Measurements from ENCODE around the gene NOC2L.

The NOC2L gene

DNA sequence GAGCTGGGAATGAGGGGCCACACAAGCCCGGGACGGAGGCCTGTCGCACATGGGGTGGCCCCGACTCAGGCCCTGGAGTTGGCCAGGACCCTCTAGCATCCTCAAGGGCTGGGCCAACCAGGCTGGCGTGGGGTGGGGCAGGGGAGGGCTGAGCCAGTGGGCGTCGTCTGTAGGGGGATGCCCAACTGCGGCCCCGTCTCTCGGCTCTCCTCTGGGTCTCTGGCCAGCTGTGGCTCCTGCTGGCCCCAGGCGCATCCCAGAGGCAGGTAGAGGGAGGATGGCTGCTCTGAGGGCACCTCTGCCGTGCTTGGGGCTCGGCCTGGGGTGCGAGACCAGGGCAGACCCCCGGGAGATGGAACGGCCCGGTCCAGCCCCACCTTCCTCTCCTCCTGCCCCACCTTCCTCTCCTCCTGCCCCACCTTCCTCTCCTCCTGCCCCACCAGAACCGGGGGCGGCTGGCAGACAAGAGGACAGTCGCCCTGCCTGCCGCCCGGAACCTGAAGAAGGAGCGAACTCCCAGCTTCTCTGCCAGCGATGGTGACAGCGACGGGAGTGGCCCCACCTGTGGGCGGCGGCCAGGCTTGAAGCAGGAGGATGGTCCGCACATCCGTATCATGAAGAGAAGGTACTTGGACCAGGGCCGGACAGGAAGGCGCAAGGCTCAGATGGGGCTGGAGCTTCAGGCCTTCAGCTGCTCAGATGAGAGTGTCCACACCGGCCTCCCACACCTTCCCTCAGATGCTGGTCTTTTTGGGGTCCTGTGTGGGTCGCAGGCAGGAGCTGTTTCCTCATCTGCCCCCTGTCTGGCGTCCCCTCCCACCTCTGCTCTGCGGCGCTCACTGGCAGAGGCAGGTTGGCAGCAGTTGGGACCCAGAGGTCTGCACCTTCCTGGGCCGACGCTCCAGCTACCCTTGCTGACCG, 29.1 kb downstream of the NOC2L start:
- no peak for DNase-seq
- Mint-ChIP-seq H3K4me3 (no peak overlapping the region), H3K36me3 (ENCODE audit: low read depth) (no peaks in the 10 kb centered on the region), H3K9me3 (no peaks in the 10 kb centered on the region), H3K27me3 (peaks cover 36% of the 10 kb centered on the region), H3K4me1 (peaks cover 4% of the 10 kb centered on the region), H3K27ac (no peak overlapping the region)
- no peak for ATAC-seq

DNA sequence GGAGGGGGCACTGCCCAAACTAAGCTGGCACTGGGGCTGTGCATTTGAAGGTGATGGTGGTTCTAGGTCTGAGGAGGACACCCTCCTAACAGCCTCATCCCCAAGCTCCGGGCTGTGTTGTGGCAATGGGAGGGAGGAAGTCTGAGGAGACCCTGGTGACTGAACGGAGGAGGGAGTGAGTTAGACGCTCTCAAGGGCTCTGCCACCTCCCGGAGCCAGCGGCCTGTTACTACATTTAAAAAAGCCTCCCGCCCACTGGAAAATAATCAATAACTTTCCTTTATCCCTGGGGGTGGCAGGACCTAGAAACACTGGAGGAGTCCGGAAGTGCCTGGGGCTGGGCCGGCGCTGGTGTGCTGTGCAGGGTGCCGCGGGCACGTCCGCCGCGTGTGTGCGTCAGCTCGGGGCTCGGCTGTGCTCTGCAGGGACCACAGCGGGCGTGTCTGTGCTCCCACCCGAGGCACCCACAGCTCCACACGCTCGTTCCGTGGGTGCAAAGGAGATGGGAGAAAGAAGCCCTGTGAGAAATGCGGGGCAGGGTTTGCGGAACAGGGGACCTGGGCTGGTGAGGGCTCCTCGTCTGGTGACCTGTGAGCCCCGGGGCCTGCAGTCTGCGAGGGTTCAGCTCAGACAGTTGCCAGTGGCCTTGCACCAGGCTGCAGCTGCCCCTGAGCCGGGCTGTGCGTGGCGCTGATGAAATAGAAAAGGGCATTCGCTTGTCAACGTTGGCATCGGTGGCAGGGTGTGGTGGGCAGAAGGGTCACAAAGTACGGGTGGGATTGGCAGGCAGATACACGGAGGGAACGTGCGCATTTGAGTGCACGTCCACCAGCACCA, 30.0 kb downstream of the NOC2L start:
- H3K4me3 Mint-ChIP-seq = no peak overlapping the region
- no peak overlapping the region for H3K27ac Mint-ChIP-seq
- peaks cover 35% of the 10 kb centered on the region for H3K27me3 Mint-ChIP-seq
- no peaks in the 10 kb centered on the region for H3K36me3 Mint-ChIP-seq (ENCODE audit: low read depth)
- no peaks in the 10 kb centered on the region for H3K9me3 Mint-ChIP-seq
- DNase-seq (no peak), ATAC-seq (no peak)
- H3K4me1 Mint-ChIP-seq = peaks cover 2% of the 10 kb centered on the region

DNA sequence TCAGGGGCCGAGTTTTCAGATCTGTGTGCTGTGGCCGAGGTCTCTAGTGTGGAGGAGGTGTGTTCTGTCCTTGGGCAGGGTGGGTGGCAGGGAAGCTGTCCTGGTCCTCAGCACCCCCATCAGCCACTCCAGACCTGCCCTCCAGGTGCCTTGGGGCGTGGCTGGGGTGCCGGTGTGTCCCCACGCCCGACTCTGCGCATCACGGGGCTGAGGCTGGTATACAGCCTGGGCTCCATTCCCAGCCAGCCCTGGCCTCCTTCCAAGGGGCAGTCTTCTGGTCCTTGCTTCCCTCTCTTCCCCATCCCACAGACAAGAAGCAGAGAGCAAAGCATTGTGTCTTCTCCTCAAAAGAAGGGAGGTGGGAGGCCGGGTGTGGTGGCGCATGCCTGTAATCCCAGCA, 31.3 kb downstream of the NOC2L start:
- Mint-ChIP-seq H3K9me3 (no peaks in the 10 kb centered on the region), H3K4me1 (peaks cover 8% of the 10 kb centered on the region), H3K4me3 (no peak overlapping the region), H3K27me3 (peaks cover 42% of the 10 kb centered on the region), H3K36me3 (ENCODE audit: low read depth) (no peaks in the 10 kb centered on the region), H3K27ac (no peak overlapping the region)
- ATAC-seq = no peak
- no peak for DNase-seq

DNA sequence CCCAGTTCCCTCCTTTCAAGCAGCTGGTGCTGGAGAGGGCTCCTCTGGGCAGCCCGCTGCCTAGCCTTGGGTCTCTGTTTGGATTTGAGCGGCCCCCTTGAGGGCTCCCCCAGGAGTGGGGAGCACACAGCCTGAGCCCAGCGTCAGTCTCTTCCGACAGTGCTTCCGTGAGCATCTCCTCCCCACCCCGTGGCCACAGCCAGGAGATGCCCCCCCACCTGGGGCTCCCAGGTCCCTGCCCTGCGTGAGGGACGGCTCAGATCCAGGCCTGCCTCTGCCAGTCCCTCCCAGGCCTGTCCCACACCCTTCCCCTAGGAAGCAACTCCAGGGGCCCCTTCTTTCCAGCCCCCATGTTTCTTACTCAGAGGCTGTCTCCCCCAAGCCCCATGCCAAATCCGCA, 31.8 kb downstream of the NOC2L start:
- Mint-ChIP-seq H3K36me3 (ENCODE audit: low read depth) (no peaks in the 10 kb centered on the region), H3K27me3 (peaks cover 47% of the 10 kb centered on the region)

DNA sequence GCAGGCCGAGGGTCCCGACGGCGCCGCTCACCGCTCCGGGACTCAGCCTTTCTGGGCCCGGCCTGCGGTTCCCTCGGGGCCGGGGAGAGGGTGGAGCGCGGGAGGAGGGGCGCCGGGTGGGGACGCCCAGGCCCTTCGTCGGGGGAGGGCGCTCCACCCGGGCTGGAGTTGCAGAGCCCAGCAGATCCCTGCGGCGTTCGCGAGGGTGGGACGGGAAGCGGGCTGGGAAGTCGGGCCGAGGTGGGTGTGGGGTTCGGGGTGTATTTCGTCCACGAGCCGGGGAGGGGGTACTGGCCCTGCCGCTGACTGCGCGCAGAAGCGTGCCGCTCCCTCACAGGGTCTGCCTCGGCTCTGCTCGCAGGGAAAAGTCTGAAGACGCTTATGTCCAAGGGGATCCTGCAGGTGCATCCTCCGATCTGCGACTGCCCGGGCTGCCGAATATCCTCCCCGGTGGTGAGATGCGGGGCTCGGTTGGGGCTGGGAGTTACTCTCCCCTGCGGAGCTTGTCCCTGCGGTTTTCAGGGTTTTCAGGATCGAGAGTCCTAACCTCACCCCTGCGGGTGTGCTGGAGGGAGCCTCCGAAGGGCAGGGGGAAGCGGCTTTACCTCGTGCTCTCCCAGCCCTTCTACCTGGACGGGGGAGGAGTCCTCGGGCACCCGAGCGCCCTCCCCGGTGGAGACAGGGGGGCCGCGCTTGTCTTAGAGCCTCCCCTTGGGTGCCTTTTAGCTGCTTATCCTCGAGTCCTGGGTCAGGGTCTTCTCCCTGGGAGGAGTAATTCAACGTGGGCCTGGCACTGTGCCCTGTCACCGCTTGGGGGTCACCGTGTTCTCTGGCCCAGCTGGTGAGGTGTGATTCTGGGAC, 33.3 kb downstream of the NOC2L start:
- Mint-ChIP-seq H3K9me3 (no peaks in the 10 kb centered on the region), H3K27me3 (peaks cover 52% of the 10 kb centered on the region), H3K4me3 (peak overlapping the region; percentile 26), H3K4me1 (peaks cover 14% of the 10 kb centered on the region), H3K36me3 (ENCODE audit: low read depth) (no peaks in the 10 kb centered on the region), H3K27ac (no peak overlapping the region)
- no peak for DNase-seq
- no peak for ATAC-seq

More for the DNA sequence above, 31.8 kb downstream of the NOC2L start:
- Mint-ChIP-seq H3K4me3 (no peak overlapping the region), H3K4me1 (peaks cover 8% of the 10 kb centered on the region), H3K9me3 (no peaks in the 10 kb centered on the region), H3K27ac (no peak overlapping the region)
- DNase-seq = no peak
- ATAC-seq = no peak

DNA sequence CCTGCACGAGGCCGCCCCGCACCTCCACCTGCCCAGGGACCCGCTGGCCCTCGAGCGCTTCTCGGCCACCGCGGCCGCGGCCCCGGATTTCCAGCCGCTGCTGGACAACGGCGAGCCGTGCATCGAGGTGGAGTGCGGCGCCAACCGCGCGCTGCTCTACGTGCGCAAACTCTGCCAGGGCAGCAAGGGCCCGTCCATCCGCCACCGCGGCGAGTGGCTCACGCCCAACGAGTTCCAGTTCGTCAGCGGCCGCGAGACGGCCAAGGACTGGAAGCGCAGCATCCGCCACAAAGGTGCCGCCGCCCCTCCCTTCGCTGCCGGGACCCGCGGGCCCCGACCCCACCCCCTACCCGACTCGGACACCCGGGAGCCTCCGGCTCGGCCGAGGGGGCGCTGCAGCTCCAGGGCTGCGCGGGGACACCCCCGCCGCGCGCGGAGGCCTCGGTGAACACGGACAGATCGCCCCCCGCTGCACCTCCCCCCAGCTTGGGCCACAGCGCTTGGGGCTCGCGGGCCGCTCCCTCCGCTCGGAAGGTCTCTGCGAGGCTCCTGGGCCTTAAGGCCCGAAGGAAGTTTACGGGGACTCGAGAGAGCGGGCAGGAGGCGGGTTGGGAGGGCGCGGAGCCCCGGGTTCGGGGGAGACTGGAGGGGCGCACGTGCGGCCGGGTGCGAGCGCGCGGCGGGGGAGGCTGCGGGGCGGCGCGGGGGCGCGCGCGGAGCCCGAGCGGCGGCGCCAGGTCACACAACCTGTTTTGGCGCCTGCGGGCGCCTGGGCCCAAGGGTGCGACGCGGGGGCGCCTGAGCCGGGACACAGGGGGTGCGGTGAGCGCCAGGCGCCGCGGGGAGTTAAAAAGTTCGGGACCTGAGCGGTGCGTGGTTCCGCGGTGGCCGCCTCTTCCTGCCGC, 34.1 kb downstream of the NOC2L start:
- Mint-ChIP-seq H3K4me1 (peaks cover 17% of the 10 kb centered on the region), H3K27me3 (peaks cover 61% of the 10 kb centered on the region), H3K36me3 (ENCODE audit: low read depth) (no peaks in the 10 kb centered on the region), H3K27ac (no peak overlapping the region), H3K4me3 (no peak overlapping the region), H3K9me3 (no peaks in the 10 kb centered on the region)
- DNase-seq = no peak
- ATAC-seq = no peak

DNA sequence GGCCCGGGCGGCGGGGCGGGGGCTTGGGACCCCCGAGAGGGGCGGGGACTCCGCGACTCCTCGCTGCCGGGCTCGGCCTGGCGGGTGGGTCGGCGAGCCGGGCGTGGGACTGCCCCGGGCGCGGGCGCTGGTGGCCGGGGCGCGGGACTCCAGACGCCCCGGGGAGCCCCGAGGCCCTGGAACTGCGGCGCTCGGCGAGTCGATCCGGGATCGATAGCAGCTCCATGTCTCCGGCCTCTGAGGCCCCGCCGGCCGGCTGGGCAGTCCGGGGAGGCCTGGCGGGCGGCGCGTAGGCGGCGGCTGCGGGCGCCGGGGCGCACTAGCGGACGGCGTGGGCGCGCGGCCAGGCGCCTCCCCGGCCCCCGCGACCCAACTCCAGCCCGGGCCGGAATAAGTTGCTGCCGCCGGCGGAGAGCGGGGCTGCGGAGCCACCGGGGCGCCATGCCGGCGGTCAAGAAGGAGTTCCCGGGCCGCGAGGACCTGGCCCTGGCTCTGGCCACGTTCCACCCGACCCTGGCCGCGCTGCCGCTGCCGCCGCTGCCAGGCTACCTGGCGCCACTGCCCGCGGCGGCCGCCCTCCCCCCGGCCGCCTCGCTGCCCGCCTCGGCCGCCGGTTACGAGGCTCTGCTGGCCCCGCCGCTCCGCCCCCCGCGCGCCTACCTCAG, 34.9 kb downstream of the NOC2L start:
- Mint-ChIP-seq H3K9me3 (no peaks in the 10 kb centered on the region), H3K27me3 (peaks cover 59% of the 10 kb centered on the region), H3K36me3 (ENCODE audit: low read depth) (no peaks in the 10 kb centered on the region), H3K4me3 (no peak overlapping the region), H3K4me1 (peaks cover 17% of the 10 kb centered on the region), H3K27ac (no peak overlapping the region)
- ATAC-seq = no peak
- no peak for DNase-seq

DNA sequence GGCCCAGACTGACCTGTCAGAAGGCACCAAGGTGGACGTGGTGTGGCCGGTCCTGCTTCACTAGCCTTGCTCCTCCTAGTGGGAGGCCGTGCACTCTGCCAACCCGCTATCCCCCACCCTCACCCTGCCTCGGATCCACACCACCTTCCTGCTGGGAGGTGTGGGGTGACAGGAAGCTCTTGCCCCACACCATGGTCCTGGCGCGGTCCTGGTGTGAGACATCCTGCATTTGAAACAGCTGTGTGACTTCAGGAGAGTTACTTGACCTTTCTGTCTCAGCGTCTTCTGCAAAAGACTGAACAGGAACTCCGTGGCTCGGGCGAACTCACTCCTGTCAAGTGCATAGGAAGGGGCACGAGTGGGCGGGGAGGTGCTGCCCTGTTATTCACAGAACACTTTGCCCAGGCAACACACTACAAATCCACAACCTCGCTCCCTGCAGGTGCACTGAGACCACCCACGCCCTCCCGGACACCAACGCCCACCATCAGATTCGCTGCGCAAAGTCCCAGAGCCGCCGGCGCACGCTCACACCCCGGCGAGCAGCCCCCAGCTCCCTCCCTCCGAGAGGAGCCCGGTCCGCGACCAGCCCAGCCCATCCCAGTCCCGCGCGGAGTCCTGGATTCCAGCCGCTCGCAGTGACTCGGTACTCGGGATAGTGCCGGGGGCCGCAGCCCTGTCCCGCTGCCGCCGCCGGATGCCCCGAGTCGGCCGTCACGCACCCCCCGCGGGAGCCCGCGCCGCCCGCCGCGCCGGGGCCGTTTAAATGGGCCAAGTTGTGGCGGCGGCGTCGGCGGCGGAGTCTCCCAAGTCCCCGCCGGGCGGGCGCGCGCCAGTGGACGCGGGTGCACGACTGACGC, 35.7 kb downstream of the NOC2L start, which contains the start of gene SAMD11:
Gene SAMD11, plus strand, starts transcription at position 793 of the 860 bp plus-strand sequence. CDS start 509 bp downstream, outside the sequence.
- no peak for ATAC-seq
- Mint-ChIP-seq H3K36me3 (ENCODE audit: low read depth) (no peaks in the 10 kb centered on the region), H3K9me3 (no peaks in the 10 kb centered on the region), H3K4me3 (peak within 1 kb of the TSS; percentile 73), H3K27ac (no peak within 1 kb of the TSS), H3K4me1 (peaks cover 17% of the 10 kb centered on the region), H3K27me3 (peaks cover 61% of the 10 kb centered on the region)
- peak; percentile 70 for DNase-seq

DNA sequence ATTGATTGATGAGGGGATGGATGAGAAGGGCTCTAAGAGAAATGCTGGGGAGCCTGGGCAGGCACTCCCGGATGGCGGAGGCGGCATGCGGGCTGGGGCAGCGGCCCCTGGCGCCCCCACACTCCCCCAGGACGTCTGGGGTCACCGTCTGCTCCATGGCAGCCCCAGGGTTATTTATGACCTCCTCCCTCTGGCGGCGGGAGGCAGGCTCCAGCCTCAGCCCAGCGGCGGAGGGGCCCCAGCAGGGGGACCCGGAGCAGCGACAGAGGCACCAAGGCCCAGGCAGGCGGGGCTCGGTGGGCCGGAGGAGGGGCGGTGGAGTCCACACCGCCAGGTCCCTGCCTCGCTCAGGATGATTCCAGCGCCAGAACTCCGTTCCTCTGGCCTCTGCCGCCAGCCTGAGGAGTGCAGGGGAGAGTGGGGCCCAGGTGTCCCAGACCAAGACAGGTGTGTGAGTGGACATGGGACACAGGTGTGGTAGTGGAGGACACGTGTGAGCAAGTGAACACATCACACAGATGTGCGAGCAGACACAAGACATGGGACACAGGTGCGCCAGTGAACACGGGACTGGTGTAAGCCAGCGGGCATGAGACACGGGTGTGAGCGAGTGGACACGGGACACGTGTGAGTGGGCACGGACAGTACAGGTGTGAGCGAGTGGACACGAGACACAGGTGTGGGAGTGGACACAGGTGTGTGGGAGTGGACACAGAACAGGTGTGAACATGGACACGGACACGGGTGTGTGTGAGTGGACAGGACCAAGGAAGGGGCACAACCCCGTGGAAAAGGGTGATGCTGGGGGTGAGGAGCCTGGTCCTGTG, 37.8 kb downstream of the NOC2L start:
- H3K27me3 Mint-ChIP-seq = peaks cover 49% of the 10 kb centered on the region

DNA sequence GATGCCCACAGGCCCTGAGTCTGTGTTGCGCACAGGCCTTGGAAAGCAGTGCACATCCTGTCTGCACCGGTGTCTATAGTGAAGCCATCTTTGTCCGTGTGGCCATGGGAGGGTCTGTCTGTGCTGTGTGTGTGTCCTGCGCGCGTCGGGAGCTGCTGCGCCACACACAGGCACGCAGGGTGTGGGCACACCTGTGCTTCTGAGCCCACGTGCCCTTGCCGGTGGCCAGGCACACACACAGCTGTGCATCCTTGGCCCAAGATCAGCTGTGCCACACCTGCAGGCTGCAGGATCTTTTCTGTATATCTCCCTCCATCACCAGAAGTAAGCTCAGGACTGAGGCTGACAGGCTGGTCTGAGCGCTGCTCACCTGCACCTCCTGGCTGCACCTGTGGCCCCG, 38.5 kb downstream of the NOC2L start:
- ATAC-seq (no peak), DNase-seq (no peak)
- Mint-ChIP-seq H3K9me3 (no peaks in the 10 kb centered on the region), H3K4me3 (no peak overlapping the region), H3K4me1 (peaks cover 15% of the 10 kb centered on the region), H3K27me3 (peaks cover 44% of the 10 kb centered on the region), H3K27ac (no peak overlapping the region), H3K36me3 (ENCODE audit: low read depth) (no peaks in the 10 kb centered on the region)

More for the DNA sequence above, 37.8 kb downstream of the NOC2L start:
- no peaks in the 10 kb centered on the region for H3K9me3 Mint-ChIP-seq
- H3K36me3 Mint-ChIP-seq (ENCODE audit: low read depth) = no peaks in the 10 kb centered on the region
- H3K4me1 Mint-ChIP-seq = peaks cover 15% of the 10 kb centered on the region
- peak; percentile 41 for ATAC-seq
- no peak for DNase-seq
- H3K4me3 Mint-ChIP-seq = no peak overlapping the region
- H3K27ac Mint-ChIP-seq = peak overlapping the region; percentile 60

DNA sequence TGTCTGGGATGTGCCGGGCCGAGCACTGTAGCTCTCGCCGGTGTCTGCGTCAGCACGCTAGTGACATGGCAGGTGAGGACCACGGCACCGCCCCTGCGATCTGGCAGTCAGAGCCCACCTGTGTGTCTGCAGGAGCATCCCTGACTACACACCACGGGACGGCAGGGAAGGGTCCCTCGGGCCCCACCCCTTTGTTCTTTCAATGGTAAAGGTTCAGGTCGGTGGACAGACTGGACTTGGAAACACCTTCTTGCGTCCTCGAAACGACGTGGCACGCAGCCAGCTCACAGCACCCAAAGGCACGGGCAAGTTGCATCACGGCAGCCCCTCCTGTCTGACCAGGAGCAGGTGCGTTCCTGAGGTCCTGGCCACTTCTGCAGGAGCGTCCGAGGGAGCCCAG, 39.0 kb downstream of the NOC2L start:
- Mint-ChIP-seq H3K4me3 (no peak overlapping the region), H3K36me3 (ENCODE audit: low read depth) (no peaks in the 10 kb centered on the region), H3K27me3 (peaks cover 44% of the 10 kb centered on the region), H3K27ac (no peak overlapping the region), H3K9me3 (no peaks in the 10 kb centered on the region), H3K4me1 (peaks cover 15% of the 10 kb centered on the region)
- ATAC-seq (no peak), DNase-seq (no peak)
